Cardiac septum (tissue), 1 donor: ENCODE results near the gene MRGPRD. TPM values are rescaled to one million over a fixed set of nuclear protein-coding genes. Genes with fewer than 3 reads are reported as not detected.
"Not testable (repeated sequence)": the region's sequence is repeated elsewhere in the genome, so short reads cannot be mapped to it uniquely, and the experiment has no call there.

Experiments used
- DNase-seq: peaks from one replicate; pipeline ENCODE4 v3.0.0-alpha.2; 2020; ENCODE audit warnings: low spot score
- intact Hi-C: fragments of 100-400 bp; cut with DNase I; formaldehyde crosslinking; loops from one replicate; pipeline ENCODE4 v1.14.0; 2022
- total RNA-seq: library from RNA; stranded (reverse); fragmentation: NEBNext Ultra II Directional; extraction: Animal tissue kit (Norgen Biotek cat#: 25700); gene quantifications from one replicate; pipeline ENCODE4 v1.2.1, GENCODE V29; 2021
- donor health status: DM: no; HTN: no; CAD: no.

The MRGPRD gene
- total RNA-seq, 1 donor from 2014 or later, result not detected

GRCh38 chr11:68974421-68975194, 6.2 kb downstream of the MRGPRD start:
- intact Hi-C loops, result no loop called here
- no peak for DNase-seq

- intact Hi-C loops, DNase-seq: not testable (repeated sequence)
Measured at GRCh38 chr11:68973706-68974105, 7.1 kb downstream of the MRGPRD start.

GRCh38 chr11:68973219-68973618, 7.6 kb downstream of the MRGPRD start:
- intact Hi-C loops, result no loop called here
- no peak for DNase-seq

GRCh38 chr11:68970921-68971636, 9.7 kb downstream of the MRGPRD start:
- peak; percentile 31 for DNase-seq
- intact Hi-C loops, result no loop called here

GRCh38 chr11:68969386-68969785, 11.4 kb downstream of the MRGPRD start:
- DNase-seq, result peak; percentile 49
- intact Hi-C loops, result no loop called here

DNA sequence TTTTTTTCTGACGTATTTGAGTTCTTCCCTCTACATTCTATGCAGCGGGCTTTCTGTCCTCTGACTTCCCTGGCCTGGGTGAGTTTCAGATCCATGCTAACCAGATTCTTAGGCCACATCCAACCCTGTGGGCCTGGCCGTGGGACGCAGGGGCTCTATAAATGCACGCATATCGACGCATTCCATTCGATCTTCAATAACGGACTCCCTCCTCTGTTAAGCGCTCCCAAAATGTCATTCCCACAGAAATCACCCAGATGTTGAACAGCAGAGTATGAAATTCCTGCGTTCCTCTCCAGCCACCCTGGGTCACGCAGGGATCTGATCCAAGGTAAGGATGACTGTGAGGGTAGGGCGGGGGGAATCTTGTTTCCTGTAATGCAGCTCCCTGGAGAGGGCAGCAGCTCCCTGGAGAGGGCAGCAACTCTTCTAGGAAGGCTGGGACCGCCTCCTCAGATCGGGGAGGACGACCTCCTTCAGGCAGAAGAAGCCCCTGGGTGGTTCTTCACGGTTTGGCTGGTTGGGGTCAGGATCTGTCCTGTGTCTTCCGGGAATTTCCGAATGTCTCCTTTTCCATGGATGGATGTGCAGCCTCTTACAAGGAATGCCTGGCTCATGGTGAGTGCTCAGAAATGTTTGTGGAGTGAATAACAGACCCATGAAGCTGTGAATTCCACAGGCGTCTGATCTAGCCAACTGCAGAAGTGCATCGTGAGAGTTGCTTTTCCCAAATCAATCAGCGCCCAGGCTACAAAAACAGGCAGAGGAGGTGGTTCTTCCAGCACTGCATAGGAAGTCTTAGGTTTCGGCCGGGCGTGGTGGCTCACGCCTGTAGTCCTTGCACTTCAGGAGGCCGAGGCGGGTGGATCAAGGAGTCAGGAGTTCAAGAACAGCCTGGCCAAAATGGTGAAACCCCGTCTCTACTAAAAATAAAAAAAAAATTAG, 12.2 kb downstream of the MRGPRD start:
- intact Hi-C loops, result no loop called here
- peak; percentile 53 for DNase-seq

- DNase-seq, result peak; percentile 67
- intact Hi-C loops, result no loop called here
Measured at GRCh38 chr11:68966894-68967780, 13.6 kb downstream of the MRGPRD start.

- DNase-seq, result peak; percentile 63
- intact Hi-C loops, result no loop called here
Measured at GRCh38 chr11:68965901-68966853, 14.6 kb downstream of the MRGPRD start.

- DNase-seq, result peak; percentile 73
- intact Hi-C loops, result no loop called here
Measured at GRCh38 chr11:68963779-68964178, 17.0 kb downstream of the MRGPRD start.

DNA sequence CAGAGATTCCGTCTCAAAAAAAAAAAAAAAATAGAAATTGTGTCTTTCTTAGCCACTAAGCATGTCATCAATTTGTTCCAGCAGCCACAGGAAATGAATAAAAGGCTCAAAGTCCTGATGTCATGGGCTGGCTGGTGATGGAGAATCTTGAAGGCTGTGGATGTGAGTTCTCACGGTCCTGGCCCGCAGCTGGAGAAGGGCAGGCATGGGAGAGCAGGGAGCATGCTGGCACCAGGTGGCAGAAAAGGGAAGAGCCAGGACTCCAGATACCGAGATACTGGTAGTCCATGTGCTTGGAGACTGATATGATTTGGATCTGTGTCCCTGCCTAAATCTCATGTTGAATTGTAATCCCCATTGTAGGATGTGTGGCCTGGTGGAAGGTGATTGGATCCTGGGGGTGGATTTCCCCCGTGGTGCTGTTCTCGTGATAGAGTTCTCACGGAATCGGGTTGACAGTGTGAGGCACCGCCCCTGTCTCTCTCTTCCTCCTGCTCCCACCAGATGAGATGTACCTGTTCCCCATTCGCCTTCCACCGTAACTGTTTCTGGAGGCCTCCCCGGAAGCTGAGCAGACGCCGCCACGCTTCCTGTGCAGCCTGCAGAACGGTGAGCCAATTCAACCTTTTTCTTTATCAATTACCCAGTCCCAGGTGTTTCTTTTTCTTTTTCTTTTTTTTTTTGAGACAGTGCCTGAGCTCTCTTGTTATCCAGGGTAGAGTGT, 18.1 kb downstream of the MRGPRD start:
- DNase-seq, result peak; percentile 69
- intact Hi-C loops, result no loop called here

GRCh38 chr11:68961245-68961644, 19.5 kb downstream of the MRGPRD start:
- intact Hi-C loops, result no loop called here
- no peak for DNase-seq

GRCh38 chr11:68960294-68961071, 20.3 kb downstream of the MRGPRD start:
- intact Hi-C loops, result no loop called here
- no peak for DNase-seq

DNA sequence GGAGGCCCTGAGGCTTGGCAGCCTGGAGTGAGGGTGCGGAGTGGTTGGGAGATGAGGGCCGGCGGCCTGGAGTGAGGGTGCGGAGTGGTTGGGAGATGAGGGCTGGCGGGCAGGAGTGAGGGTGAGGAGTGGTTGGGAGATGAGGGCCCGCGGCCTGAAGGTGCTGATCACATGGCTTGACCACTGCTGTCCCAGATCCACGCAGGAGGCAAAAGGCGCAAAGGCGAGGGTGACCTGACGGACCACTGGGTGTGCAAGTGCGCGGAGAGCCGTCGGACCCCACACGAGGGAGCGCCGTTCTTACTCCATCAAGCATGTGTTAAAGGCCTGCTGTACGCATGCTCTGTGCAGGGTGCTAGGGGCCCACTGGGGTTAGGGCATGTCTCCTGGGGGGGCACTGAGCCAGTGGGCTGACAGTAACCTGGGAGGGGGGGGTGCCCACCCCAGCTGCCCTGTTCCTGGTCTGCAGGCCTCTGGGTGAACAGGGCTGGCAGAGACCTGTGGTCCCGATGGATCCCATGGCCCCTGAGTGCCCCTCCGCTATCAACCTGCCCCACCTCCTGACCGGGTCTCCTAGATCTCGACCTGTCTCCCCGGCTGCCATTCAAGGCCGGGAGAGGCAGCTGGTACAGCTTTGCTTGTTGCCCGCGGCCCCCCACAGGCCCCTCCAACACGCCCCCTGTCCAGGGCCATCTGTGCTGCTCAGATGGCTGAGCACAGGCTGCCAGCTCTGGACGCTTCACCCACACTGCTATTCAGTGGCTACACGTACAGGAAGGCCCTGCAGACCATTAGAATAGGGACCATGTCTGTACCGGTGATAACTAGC, 21.1 kb downstream of the MRGPRD start:
- intact Hi-C loops, result no loop called here
- no peak for DNase-seq

- no peak for DNase-seq
- intact Hi-C loops, result no loop called here
Measured at GRCh38 chr11:68958211-68958610, 22.6 kb downstream of the MRGPRD start.

DNA sequence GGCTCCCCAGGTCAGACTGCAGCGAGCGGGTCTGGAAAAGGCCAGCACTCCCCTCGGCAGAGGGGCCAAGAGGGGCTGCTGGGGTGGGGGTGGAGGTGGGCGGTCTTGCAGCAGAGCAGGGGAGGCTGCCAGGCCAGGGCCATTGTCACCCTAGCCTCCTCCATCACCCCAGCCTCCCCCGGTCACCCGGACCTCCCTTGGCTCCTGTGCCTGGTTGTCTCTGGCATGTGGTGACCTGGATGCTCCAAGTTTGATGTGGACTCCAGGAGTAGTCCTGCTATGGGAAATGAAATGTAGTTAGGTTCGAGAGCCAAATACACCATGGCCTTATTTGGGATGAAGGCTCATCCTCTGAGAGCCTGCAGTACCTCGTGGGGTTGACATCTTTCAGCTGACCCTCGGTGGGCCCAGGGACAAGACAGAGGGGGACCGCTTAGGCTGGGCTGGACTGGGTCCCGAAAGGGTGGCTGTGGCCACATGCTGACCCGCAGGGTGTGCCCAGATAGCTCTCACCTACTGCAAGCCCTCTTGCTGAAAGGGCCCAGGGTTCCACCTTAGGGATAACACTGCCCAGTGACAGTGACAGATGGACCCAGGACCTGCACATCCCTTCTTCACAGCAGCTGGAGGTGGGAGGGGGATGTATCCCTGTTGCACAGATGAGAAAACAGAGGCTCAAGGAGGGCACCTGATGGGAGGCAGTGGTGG, 24.1 kb downstream of the MRGPRD start:
- no peak for DNase-seq
- intact Hi-C loops, result no loop called here
